Glutamatergic neuron (in vitro differentiated cells): ENCODE data around the gene C1GALT1C1L. TPM values are rescaled to one million over a fixed set of nuclear protein-coding genes. Genes with fewer than 3 reads are reported as not detected.

ENCODE experiments used
- DNase-seq: peaks from one replicate; pipeline ENCODE4 v3.0.0; 2022
- H3K27ac Mint-ChIP-seq: one replicate; pipeline ENCODE4 v1.8.0; 2020; ENCODE audit warnings: mild to moderate bottlenecking, mixed read lengths, inconsistent platforms; ENCODE audit not compliant: unreplicated experiment
- H3K27me3 Mint-ChIP-seq: one replicate; pipeline ENCODE4 v1.8.0; 2020; ENCODE audit warnings: mild to moderate bottlenecking, moderate library complexity, mixed read lengths, inconsistent platforms; ENCODE audit not compliant: unreplicated experiment
- H3K36me3 Mint-ChIP-seq: one replicate; pipeline ENCODE4 v1.8.0; 2020; ENCODE audit warnings: mild to moderate bottlenecking, mixed read lengths, inconsistent platforms; ENCODE audit not compliant: unreplicated experiment
- H3K4me1 Mint-ChIP-seq: one replicate; pipeline ENCODE4 v1.8.0; 2020; ENCODE audit warnings: mild to moderate bottlenecking, low read depth, mixed read lengths, inconsistent platforms; ENCODE audit not compliant: unreplicated experiment
- H3K4me3 Mint-ChIP-seq: one replicate; pipeline ENCODE4 v1.8.0; 2020; ENCODE audit warnings: mild to moderate bottlenecking, mixed read lengths, inconsistent platforms; ENCODE audit not compliant: unreplicated experiment
- H3K9me3 Mint-ChIP-seq: one replicate; pipeline ENCODE4 v1.8.0; 2020; ENCODE audit warnings: mild to moderate bottlenecking, moderate library complexity, mixed read lengths, inconsistent platforms; ENCODE audit not compliant: unreplicated experiment
- total RNA-seq: library from RNA; stranded (reverse); fragmentation: NEBNext Ultra II Directional; extraction: Animal tissue kit (Norgen Biotek cat#: 25700); gene quantifications from one replicate; pipeline ENCODE4 v1.2.1, GENCODE V29; 2021; ENCODE audit not compliant: unreplicated experiment
- TF ChIP-seq, protein P1 (sequence below): fragments of 200-600 bp; sonication (generic); IDR thresholded peaks from one replicate; pipeline ENCODE4 v1.5.0; 2021; ENCODE audit not compliant: partially characterized antibody, unreplicated experiment

The C1GALT1C1L gene
- total RNA-seq, 1 donor from 2014 or later: 0.49 TPM

DNA sequence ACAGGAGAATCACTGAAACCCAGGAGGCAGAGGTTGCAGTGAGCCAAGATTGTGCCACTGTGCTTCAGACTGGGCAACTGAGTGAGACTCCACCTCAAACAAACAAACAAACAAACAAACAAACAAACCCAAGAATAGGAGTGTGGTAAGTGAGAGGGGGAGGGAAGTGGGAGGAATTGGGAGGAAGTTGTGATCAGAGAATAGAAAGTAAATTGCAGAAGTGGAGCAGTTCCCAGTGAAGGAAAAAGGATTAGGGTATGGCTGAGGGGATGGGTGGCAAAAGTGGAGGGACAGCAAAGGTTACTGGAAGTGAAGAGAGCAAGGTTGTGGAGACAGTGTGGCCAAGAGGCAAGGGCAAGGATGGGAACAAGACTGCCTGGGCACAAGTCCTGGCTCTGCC is 41.1 kb upstream of the C1GALT1C1L start:
- no peak overlapping the region for H3K4me3 Mint-ChIP-seq
- H3K36me3 Mint-ChIP-seq: no peaks in the 10 kb centered on the region
- TF ChIP-seq, protein P1, sequence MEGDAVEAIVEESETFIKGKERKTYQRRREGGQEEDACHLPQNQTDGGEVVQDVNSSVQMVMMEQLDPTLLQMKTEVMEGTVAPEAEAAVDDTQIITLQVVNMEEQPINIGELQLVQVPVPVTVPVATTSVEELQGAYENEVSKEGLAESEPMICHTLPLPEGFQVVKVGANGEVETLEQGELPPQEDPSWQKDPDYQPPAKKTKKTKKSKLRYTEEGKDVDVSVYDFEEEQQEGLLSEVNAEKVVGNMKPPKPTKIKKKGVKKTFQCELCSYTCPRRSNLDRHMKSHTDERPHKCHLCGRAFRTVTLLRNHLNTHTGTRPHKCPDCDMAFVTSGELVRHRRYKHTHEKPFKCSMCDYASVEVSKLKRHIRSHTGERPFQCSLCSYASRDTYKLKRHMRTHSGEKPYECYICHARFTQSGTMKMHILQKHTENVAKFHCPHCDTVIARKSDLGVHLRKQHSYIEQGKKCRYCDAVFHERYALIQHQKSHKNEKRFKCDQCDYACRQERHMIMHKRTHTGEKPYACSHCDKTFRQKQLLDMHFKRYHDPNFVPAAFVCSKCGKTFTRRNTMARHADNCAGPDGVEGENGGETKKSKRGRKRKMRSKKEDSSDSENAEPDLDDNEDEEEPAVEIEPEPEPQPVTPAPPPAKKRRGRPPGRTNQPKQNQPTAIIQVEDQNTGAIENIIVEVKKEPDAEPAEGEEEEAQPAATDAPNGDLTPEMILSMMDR: no peak

DNA sequence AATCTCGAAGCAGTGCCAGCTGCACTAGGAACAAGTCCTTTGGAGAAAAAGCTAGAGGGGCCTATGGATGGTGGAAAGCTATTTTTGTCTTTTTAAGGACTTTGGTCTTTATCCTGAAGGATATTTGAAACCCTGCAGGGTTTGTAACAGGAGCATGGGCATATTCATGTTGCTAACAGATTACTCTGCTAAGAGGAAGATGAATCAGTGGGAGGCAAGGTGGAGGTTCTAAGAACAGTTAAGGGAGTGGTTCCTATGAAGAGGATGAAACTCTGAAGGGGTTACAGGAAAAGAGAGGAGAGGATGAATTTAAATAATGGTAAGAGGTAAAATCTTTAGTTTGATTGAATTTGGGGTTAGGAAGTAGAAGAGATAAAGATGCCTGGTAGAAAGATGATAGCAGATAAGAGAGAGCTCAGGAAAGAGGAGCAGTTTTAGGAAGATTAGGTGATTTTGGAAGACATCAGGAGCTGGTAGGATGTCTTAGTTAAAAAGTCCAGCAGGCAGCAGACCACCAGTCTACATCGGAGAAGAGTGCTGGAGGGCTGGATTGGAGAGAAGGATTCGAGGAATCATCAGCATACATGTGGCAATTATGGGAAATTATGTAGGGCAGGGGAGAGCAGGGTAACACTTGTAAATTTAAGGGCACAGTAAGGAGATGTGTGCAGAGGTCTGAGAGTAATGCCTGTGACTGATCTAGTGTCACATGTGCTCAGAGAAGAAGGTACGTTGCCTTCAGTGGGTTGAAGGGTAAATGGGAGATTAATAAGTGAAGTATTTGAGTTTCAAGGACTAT is 39.3 kb upstream of the C1GALT1C1L start:
- TF ChIP-seq, protein P1: no peak
- peaks cover 2% of the 10 kb centered on the region for H3K27me3 Mint-ChIP-seq
- no peak overlapping the region for H3K27ac Mint-ChIP-seq
- no peaks in the 10 kb centered on the region for H3K9me3 Mint-ChIP-seq
- DNase-seq: no peak
- H3K36me3 Mint-ChIP-seq: no peaks in the 10 kb centered on the region
- no peak overlapping the region for H3K4me3 Mint-ChIP-seq
- H3K4me1 Mint-ChIP-seq: no peaks in the 10 kb centered on the region

More for the DNA sequence above, 41.1 kb upstream of the C1GALT1C1L start:
- no peak for DNase-seq
- H3K27ac Mint-ChIP-seq: no peak overlapping the region
- H3K27me3 Mint-ChIP-seq: peaks cover 2% of the 10 kb centered on the region
- H3K4me1 Mint-ChIP-seq: no peaks in the 10 kb centered on the region
- H3K9me3 Mint-ChIP-seq: no peaks in the 10 kb centered on the region

DNA sequence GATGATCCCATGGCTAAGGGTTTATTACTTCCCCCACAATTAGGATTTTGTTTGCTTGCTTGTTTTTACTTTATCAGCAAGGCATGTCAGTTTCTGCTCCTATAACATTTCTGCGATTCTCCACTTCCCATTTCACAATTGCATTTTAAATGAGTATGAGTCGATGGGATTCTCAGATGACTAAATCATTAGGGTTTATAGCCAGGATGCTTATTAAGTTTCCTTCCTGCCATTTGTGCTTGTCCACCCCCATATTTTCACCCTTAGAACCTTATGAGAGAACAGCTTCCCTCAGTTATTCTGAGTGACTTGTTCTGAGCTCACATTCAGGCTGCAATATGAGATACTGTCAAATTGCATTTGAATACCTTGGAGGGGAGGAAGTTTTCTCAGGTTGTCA is 37.9 kb upstream of the C1GALT1C1L start:
- Mint-ChIP-seq H3K27ac (no peak overlapping the region), H3K9me3 (no peaks in the 10 kb centered on the region), H3K36me3 (no peaks in the 10 kb centered on the region), H3K4me1 (no peaks in the 10 kb centered on the region), H3K4me3 (no peak overlapping the region), H3K27me3 (peaks cover 2% of the 10 kb centered on the region)
- TF ChIP-seq, protein P1: no peak
- DNase-seq: no peak

DNA sequence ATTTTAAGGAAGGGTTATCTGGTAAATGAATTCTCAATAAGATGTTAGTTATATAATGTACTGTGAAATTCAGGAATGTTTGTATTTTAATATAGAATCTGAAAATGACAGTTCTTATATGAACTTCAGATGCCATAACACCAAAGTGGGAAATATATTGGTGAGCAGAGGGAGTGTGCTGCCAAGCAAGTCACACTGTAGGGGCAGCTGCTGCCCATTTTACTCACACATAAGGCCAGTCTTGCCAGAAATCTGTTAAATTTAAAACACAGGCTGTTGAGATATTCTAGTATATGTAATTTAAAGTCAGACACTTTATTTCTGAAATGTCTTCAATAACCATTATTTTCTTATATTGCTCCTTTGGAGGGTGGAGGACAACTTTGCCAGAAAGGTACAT is 34.6 kb upstream of the C1GALT1C1L start:
- H3K27ac Mint-ChIP-seq: no peak overlapping the region
- no peaks in the 10 kb centered on the region for H3K9me3 Mint-ChIP-seq
- no peaks in the 10 kb centered on the region for H3K36me3 Mint-ChIP-seq
- TF ChIP-seq, protein P1: no peak
- H3K27me3 Mint-ChIP-seq: no peaks in the 10 kb centered on the region
- DNase-seq: no peak
- no peak overlapping the region for H3K4me3 Mint-ChIP-seq
- H3K4me1 Mint-ChIP-seq: no peaks in the 10 kb centered on the region

DNA sequence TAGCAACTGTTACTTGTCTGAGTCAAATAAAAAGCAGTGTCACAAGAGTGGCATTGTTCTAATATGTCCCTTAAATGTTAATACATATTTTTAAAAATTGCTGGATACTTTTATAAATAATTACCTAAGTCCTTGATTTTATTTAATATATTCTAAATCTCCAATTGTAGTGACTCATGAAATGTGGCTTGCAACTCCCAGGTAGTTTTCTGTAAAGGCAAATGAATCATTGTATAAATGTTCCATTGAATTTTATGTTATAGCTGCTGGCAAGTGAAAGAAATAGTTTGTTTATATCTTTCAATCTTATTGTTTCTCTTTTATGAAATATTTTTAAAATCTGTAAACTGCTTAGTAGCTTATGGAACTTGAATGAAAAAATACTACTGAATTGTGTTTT is 32.7 kb upstream of the C1GALT1C1L start:
- H3K36me3 Mint-ChIP-seq: no peaks in the 10 kb centered on the region
- DNase-seq: no peak
- H3K4me1 Mint-ChIP-seq: no peaks in the 10 kb centered on the region

More for the DNA sequence above, 32.7 kb upstream of the C1GALT1C1L start:
- H3K27me3 Mint-ChIP-seq: no peaks in the 10 kb centered on the region
- no peak overlapping the region for H3K4me3 Mint-ChIP-seq
- TF ChIP-seq, protein P1: no peak
- H3K9me3 Mint-ChIP-seq: no peaks in the 10 kb centered on the region
- no peak overlapping the region for H3K27ac Mint-ChIP-seq
